ENCODE measurements around the gene MUC16.

The MUC16 gene

DNA sequence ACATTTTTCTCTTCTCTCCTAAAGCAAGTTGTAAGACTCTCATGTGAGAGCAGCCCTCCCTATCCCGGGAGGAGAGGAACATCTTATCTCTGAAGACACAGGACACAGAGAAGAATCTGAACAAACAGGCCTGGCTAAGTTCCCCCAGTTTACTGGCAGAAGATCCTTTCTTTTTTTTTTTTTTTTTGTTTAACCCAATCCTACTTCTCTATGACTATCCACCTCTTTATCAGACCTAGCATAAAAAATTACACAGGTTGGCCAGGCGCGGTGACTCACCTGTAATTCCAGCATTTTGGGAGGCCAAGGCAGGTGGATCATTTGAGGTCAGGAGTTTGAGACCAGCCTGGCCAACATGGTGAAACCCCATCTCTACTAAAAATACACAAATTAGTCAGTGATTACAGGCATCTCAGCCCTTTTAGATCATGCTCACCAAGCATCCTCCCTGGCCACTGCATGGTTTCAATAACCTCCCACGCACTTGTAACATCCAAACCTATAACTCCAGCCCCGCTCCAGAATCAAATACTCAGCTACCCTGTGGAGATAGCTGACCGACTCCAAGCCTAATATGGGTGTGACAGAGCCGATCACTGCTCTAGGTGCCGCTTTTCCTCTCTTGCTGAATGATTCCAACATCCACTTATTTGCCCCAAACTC, 27.3 kb upstream of the MUC16 start:
- Histone ChIP-seq H3K9me3 (no peaks in the 10 kb centered on the region), H3K36me3 (replicated peaks) (no peaks in the 10 kb centered on the region), H3K4me3 (no peak overlapping the region), H3K4me1 (no peaks in the 10 kb centered on the region), H3K27me3 (ENCODE audit: low read depth) (no peaks in the 10 kb centered on the region)
- in situ Hi-C loops (cut with MboI; ENCODE audit: low sequenced_read_pairs), result no loop called here
- no peak for DNase-seq (ENCODE audit: low spot score in 2 of 2)

DNA sequence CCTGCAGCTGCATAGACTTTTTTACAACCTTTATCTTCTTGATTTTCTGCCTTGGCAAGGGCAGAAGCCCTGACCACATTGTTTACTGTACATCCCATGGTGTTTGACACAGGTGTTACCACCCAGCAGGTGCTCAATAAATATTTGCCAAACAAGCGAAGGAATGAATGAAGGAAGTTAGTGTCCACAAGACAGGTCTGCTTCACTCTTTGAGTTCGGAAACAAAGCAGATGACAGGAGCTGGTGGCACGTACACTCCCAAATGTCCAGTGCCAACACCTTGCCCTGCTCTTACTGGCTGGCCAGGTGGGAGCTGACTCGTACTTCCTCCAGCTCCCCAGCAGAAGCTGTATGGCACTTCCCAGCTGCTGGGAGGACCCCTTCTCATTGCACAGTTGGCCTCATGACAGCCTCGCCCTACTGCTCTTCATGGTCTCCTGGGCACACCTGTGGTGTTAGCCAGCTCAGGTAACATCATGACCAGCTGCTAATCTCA, 22.0 kb upstream of the MUC16 start:
- in situ Hi-C loops (cut with MboI; ENCODE audit: low sequenced_read_pairs), result no loop called here
- Histone ChIP-seq H3K36me3 (replicated peaks) (no peaks in the 10 kb centered on the region), H3K4me1 (no peaks in the 10 kb centered on the region), H3K27me3 (ENCODE audit: low read depth) (no peaks in the 10 kb centered on the region), H3K4me3 (no peak overlapping the region), H3K9me3 (no peaks in the 10 kb centered on the region)
- DNase-seq (ENCODE audit: low spot score in 2 of 2), result no peak

DNA sequence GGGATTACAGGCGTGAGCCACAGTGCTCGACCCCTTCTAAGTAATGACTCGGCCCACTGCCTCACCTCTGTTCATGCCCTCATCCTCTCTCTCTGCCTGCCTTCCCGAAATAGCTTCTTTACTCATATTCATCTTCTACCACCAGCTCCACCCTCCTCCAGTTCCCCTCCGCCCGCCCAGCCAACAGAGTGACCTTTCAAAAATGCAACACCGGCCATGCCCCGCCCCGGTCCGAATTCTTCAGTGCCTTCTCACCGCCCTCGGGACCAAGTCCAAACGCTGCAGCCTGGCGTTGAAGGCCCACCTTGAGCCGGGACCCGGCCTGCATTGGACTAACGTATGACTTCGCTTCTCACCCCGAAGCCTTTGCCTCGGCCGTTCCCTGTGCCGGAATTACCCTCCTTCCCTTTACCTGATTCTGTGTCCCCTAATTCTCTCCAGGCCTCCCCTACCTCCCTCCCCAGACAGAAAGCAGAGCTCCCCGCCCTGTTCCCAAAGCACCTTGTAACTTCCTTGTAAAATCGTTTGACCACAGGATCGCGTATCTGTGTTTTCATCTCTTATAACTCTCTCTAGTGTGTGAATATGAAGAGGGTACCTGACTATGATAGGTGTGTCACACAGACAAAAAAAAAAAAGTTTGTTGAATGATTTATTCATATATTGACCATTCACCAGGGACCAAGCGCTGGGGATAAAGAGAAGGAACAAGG, 8.1 kb upstream of the MUC16 start:
- no peak for DNase-seq (ENCODE audit: low spot score in 2 of 2)
- Histone ChIP-seq H3K9me3 (no peaks in the 10 kb centered on the region), H3K36me3 (replicated peaks) (no peaks in the 10 kb centered on the region), H3K4me1 (no peaks in the 10 kb centered on the region), H3K27me3 (ENCODE audit: low read depth) (no peaks in the 10 kb centered on the region), H3K4me3 (no peak overlapping the region)
- in situ Hi-C loops (cut with MboI; ENCODE audit: low sequenced_read_pairs), result no loop called here

DNA sequence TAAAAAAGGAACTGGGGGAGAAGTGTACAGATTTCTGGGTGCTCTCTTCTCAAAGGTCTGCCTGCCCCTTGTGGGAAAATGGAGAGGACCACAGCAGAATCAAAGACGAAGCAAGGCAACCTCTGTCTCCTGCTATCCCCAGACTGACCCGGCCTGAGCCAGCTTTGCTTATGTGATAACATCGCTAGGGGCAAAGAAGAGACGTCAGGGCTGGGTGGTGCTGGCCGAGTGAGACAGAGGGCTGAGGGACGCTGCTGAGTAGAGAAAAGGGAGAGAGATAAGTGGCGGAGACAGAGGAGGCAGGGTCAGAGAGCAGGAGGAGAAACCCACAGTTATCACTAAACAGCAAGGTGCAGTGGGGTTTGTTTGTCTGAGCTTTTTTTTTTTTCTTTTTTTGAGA, 4.6 kb upstream of the MUC16 start:
- Histone ChIP-seq H3K4me3 (no peak overlapping the region), H3K36me3 (replicated peaks) (no peaks in the 10 kb centered on the region), H3K27me3 (ENCODE audit: low read depth) (no peaks in the 10 kb centered on the region), H3K4me1 (no peaks in the 10 kb centered on the region), H3K9me3 (no peaks in the 10 kb centered on the region)
- in situ Hi-C loops (cut with MboI; ENCODE audit: low sequenced_read_pairs), result no loop called here
- DNase-seq (ENCODE audit: low spot score in 2 of 2), result no peak

DNA sequence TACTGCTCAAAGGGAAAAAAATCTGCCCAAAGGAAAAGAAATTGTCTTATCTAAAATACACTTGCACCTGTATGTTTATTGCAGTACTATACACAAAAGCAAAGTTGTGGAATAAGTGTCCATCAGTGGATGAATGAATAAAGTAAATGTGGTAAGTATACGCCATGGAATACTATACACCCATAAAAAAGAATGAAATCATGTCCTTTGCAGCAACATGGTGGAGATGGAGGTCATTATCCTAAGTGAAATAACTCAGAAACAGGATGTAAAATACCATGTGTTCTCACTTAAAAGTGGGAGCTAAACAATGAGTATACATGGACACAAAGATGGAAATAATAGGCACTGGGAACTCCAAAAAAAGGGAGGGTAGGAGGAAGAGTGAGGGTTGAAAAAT, 3.8 kb upstream of the MUC16 start:
- Histone ChIP-seq H3K4me3 (no peak overlapping the region), H3K4me1 (no peaks in the 10 kb centered on the region), H3K27me3 (ENCODE audit: low read depth) (no peaks in the 10 kb centered on the region), H3K9me3 (no peaks in the 10 kb centered on the region), H3K36me3 (replicated peaks) (no peaks in the 10 kb centered on the region)
- in situ Hi-C loops (cut with MboI; ENCODE audit: low sequenced_read_pairs), result no loop called here
- DNase-seq (ENCODE audit: low spot score in 2 of 2), result no peak

DNA sequence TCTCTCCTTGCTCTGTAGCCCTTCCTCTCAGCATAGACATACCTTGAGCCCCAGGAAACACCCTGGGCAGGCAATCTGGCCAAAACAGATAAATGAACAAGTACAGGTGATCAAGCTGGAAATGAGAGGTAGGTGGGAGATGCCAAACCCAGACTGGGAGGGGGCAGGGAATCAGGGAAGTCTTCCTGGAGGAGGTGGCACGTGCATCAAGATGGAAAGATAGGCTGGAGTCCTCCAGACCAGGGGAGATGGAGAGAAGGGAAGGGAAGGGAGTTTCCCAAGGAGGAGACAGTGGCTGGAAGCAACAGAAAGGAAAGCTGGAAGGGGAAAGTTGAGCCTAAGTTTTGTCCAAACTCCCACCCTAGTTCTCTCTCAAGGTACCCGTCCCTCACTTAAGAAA, 1.7 kb upstream of the MUC16 start:
- Histone ChIP-seq H3K4me1 (no peaks in the 10 kb centered on the region), H3K36me3 (replicated peaks) (no peaks in the 10 kb centered on the region), H3K27me3 (ENCODE audit: low read depth) (no peaks in the 10 kb centered on the region), H3K9me3 (no peaks in the 10 kb centered on the region), H3K4me3 (no peak overlapping the region)
- no peak for DNase-seq (ENCODE audit: low spot score in 2 of 2)
- in situ Hi-C loops (cut with MboI; ENCODE audit: low sequenced_read_pairs), result no loop called here

DNA sequence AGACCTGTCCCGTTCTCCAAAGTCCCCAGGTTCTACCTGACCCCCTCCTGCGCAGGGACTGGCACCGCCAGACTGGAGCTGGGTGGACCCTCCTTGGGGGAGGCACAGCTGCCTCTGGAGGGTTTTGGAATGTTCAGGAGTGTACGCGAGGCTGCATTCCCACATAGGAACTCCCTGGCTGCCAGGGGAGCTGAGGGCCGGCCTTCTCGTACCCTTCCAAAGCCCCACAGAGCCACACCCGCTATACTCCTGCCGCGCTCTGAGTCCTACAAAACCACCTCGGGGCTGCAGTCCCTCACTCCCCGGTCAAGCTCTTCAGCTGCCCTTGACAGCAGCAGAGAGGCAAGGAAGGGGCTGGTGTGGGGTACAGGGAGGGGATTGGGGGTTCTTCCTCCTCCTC, 484 bp upstream of the MUC16 start:
- Histone ChIP-seq H3K27me3 (ENCODE audit: low read depth) (no peaks in the 10 kb centered on the region), H3K4me1 (no peaks in the 10 kb centered on the region), H3K4me3 (no peak overlapping the region), H3K36me3 (replicated peaks) (no peaks in the 10 kb centered on the region), H3K9me3 (no peaks in the 10 kb centered on the region)
- in situ Hi-C loops (cut with MboI; ENCODE audit: low sequenced_read_pairs), result no loop called here
- no peak for DNase-seq (ENCODE audit: low spot score in 2 of 2)

DNA sequence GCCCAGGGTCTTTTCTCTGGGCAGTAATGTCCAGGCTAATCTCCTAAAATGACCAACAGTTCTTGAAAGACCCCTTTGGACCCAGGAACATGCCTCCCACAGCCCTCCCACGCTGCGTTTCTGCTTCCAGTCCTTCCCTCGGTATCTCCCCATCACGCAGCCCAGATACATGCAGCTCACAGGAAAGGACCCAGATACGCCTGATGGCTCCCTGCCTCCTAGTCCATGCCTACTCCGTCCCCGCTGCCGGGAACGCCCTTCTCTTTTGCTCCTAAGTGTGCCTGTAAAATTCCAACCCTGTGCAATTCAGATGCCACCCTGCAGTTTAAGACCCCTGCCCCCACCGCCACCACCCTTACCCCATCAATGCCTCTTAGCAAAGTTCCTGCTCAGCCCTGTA, 778 bp downstream of the MUC16 start:
- no peak for DNase-seq (ENCODE audit: low spot score in 2 of 2)
- no peaks in the 10 kb centered on the region for H3K4me1 ChIP-seq
- no peak overlapping the region for H3K4me3 ChIP-seq
- no peaks in the 10 kb centered on the region for H3K36me3 ChIP-seq (replicated peaks)
- no peaks in the 10 kb centered on the region for H3K27me3 ChIP-seq (ENCODE audit: low read depth)
- no peaks in the 10 kb centered on the region for H3K9me3 ChIP-seq
- in situ Hi-C loops (cut with MboI; ENCODE audit: low sequenced_read_pairs), result no loop called here

DNA sequence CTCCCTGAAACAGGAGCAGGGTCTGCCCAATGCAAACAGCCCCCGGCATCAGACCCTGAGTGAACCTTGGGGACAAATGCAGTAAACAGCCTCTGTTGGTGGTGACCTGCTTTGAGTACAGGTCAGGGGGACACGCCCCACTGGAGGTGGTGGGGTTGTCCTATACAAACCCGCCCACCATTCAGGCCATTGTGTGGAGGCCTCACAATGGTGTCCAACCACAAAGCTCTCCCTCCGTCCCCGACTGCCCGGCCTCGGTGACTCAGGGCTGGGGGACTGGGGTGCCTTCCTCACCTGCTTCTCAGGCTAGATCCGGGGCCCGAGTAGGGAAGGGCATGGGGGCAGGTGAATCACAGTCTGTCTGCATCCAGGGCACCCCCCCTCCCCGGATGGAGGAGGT, 1.5 kb downstream of the MUC16 start:
- Histone ChIP-seq H3K36me3 (replicated peaks) (no peaks in the 10 kb centered on the region), H3K27me3 (ENCODE audit: low read depth) (no peaks in the 10 kb centered on the region), H3K4me3 (no peak overlapping the region), H3K9me3 (no peaks in the 10 kb centered on the region), H3K4me1 (no peaks in the 10 kb centered on the region)
- DNase-seq (ENCODE audit: low spot score in 2 of 2), result no peak
- in situ Hi-C loops (cut with MboI; ENCODE audit: low sequenced_read_pairs), result no loop called here

DNA sequence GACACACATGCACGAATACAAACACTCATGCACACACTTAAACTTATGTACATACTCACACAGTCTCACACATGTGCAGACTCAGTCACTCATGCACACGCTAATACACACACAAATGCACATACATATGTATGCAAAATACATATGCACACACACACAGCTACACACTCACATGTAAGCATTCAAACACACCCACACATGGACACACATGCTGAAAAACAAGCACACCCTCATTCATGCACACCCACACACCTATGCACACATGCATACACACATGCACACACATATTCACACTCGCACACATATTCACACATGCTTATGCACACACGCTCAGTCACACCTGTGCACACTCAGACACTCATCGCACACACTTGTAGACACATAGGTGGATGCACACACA, 9.3 kb downstream of the MUC16 start:
- no peaks in the 10 kb centered on the region for H3K36me3 ChIP-seq (replicated peaks)

DNA sequence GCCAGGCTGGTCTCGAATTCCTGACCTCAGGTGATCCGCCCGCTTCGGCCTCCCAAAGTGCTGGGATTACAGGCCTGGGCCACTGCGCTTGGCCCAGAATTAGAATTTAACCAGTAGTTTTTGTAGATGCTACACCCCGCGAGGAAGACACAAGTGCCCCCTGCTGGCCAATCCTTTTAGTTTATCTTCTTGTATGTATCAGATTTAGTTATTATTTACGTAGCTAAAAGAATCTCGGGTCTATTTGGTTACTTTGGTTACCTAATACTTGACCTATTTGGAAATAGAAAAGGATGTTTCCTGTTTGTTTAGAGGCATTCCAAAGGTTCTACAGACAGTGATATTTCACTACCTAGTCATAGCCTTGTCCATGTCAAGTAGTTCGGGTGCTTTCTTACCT, 22.0 kb downstream of the MUC16 start:
- peak in 1 of 2 experiments; percentile 27 for DNase-seq (ENCODE audit: low spot score in 2 of 2)
- H3K4me3 ChIP-seq, result no peak overlapping the region
- H3K4me1 ChIP-seq, result no peaks in the 10 kb centered on the region
- H3K27me3 ChIP-seq (ENCODE audit: low read depth), result no peaks in the 10 kb centered on the region
- H3K36me3 ChIP-seq (replicated peaks), result no peaks in the 10 kb centered on the region
- H3K9me3 ChIP-seq, result no peaks in the 10 kb centered on the region
- in situ Hi-C loops (cut with MboI; ENCODE audit: low sequenced_read_pairs), result no loop called here

More for the DNA sequence above, 9.3 kb downstream of the MUC16 start:
- Histone ChIP-seq H3K27me3 (ENCODE audit: low read depth) (no peaks in the 10 kb centered on the region), H3K4me1 (no peaks in the 10 kb centered on the region), H3K4me3 (no peak overlapping the region), H3K9me3 (no peaks in the 10 kb centered on the region)
- no peak for DNase-seq (ENCODE audit: low spot score in 2 of 2)
- in situ Hi-C loops (cut with MboI; ENCODE audit: low sequenced_read_pairs), result no loop called here

DNA sequence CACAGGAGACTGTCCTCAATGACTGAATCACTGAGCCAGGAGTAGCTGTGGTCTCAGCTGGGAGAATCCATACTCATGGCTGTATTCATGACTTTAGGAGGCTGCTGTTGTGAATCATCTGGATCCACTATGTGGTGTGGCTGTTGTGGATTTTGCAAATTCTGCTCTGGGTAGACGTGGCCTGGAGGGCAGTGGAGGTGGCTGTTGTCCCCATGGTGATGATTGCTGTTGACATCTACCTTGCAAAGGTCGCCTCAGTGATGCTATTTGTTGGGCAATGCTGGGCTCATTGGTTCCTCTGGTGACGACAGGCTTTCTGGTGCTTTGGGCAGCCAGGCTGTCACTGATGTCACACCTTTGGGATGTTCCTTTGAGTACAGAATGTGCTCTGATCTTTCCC, 23.9 kb downstream of the MUC16 start:
- H3K4me1 ChIP-seq, result no peaks in the 10 kb centered on the region
- H3K9me3 ChIP-seq, result no peaks in the 10 kb centered on the region
- no peak overlapping the region for H3K4me3 ChIP-seq
- H3K36me3 ChIP-seq (replicated peaks), result no peaks in the 10 kb centered on the region
- DNase-seq (ENCODE audit: low spot score in 2 of 2), result no peak
- no peaks in the 10 kb centered on the region for H3K27me3 ChIP-seq (ENCODE audit: low read depth)
- in situ Hi-C loops (cut with MboI; ENCODE audit: low sequenced_read_pairs), result no loop called here

DNA sequence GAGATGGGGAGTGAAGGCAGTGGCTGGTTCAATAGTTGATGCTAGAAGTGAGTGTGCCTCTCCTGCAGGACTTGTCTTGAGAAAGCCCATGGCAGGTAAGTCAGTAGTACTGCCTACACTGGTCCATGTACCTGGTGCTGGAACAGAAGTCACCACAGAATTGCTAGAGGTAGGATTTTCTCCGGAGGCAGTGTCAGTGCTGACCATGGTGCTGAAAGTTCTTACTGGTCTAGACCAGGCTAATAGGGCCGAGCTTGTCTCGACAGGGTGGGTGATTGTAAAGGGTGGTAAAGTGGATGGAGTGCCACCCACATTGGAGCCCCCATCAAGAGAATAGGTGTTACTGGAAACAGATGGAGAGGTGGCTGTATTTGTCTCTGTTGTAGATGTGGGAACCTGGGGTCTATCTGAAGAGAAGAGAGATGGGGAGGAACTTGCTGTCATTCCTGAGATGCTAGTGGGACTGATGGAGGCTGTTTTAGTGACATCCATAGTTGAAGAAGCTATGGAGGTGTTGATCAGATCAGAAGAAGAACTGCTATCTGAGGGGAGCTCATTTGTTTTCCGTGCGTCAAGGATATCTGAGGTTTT, 36.6 kb downstream of the MUC16 start:
- H3K4me3 ChIP-seq, result no peak overlapping the region
- H3K27me3 ChIP-seq (ENCODE audit: low read depth), result no peaks in the 10 kb centered on the region
- no peaks in the 10 kb centered on the region for H3K9me3 ChIP-seq
- no peaks in the 10 kb centered on the region for H3K4me1 ChIP-seq
- DNase-seq (ENCODE audit: low spot score in 2 of 2), result peak in 1 of 2 experiments; percentile 22
- in situ Hi-C loops (cut with MboI; ENCODE audit: low sequenced_read_pairs), result no loop called here
- H3K36me3 ChIP-seq (replicated peaks), result no peaks in the 10 kb centered on the region

DNA sequence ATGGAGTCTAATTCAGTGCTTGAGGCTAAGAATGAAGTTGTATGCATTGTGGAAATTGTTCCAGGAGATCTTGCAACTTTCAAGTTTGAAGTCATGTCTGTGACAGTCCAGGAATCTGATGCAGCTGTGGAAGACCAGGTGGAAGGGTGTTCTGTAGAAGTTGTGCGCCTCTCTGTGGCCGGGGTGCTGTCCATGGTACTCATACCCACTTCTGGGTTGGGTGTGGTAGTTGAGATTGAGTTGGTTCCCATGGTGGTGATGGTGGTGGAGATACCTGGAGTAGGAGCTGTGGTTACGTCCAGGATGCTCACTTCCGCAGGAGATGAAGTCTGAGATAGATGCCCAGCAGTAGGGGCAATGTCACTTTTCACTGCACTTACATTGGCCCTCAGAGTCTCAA, 44.3 kb downstream of the MUC16 start:
- Histone ChIP-seq H3K4me1 (no peaks in the 10 kb centered on the region), H3K36me3 (replicated peaks) (no peaks in the 10 kb centered on the region), H3K4me3 (no peak overlapping the region), H3K27me3 (ENCODE audit: low read depth) (no peaks in the 10 kb centered on the region), H3K9me3 (no peaks in the 10 kb centered on the region)
- in situ Hi-C loops (cut with MboI; ENCODE audit: low sequenced_read_pairs), result no loop called here
- DNase-seq (ENCODE audit: low spot score in 2 of 2), result peak in 1 of 2 experiments; percentile 8

All from HAP-1 (cell line).